GM19328 (cell line): ENCODE data around the gene SCN4A.
"Not testable (repeated sequence)": the region's sequence is repeated elsewhere in the genome, so short reads cannot be mapped to it uniquely, and the experiment has no call there.

Experiments used
- ATAC-seq: cut with Tn5 transposase; IDR thresholded peaks from one replicate; pipeline ENCODE4 v1.9.1; 2021; ENCODE audit warnings: mild to moderate bottlenecking, moderate library complexity; ENCODE audit not compliant: unreplicated experiment

Gene SCN4A

DNA sequence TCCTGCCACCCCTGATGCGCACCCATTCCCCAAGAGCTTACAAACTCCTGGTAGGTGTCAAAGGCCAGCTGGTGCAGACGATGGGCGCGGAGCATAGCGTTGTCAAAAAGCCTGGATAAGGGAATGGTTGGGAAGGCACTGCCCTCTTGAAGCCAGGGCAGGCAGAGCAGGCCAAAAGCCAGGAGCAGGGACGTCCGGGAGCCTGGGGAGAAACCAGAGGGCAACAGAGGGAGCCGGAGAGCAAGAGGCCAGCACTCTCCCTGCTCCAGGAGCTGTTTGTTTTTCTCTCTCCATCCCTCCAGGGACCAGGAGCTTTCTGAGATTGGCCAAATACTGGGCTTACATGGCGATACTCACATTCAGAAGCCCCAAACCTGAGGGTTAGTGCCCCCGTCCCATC lies 54.4 kb downstream of the SCN4A start:
- no peak for ATAC-seq

DNA sequence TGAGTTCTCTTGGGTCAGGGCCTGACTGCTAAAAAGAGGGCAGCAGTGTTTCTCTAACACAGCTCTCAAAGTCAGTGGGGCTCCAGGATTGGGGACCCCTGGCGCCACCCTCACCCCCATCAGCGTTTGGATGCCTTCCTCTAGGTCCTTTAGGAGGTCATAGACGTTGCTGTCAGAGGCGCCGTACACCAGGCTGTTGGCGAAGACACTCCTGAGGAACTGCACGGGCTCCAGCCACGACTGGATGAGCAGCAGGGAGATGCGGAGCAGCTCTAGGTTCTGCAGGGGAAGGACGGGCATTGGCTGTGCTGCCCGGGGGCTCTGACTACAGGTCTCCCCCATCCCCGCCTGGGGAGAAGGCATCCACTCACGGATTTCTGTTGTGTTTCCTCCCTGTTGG lies 55.1 kb downstream of the SCN4A start:
- ATAC-seq, result no peak

DNA sequence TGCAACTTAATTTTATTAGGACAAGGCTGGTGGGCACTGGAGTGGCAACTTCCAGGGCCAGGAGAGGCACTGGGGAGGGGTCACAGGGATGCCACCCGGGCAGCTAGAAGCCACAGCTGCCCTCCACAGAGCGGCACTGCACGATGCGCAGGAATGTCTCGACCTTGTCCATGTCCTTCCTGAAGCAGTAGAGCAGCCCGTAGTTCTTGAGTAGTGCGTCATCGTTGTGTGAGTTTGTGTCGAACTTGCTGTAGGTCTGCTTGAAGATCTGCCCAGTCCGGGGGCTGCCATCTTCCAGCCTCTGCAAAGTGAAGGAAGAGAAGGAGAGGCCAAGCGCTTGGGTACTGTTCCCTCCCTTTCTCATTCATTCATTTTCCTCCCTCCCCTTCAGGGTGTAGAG lies 55.5 kb downstream of the SCN4A start:
- ATAC-seq, result not testable (repeated sequence)

DNA sequence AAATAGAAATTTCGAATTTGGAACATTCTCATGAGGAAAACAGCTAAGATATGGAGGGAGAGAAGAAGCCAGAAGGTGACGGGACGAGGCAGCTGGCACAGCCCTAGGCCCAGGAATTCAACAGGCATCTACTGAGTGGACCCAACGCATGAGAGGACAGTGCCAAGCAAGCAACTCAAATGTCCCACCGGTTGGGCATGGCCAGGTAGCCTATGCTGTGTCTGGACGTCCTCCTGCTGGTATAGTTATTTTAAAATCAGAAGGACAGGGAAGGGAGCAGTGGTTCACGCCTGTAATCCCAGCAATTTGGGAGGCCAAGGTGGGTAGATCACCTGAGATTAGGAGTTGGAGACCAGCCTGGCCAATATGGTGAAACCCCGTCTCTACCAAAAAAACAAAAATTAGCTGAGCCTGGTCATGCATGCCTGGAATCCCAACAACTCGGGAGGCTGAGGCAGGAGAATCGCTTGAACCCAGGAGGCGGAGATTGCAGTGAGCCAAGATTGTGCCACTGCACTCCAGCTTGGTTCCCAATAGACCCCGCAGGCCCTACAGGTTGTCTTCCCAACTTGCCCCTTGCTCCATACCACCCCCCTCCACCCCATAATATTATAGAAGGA lies 56.0 kb downstream of the SCN4A start:
- ATAC-seq, result no peak

DNA sequence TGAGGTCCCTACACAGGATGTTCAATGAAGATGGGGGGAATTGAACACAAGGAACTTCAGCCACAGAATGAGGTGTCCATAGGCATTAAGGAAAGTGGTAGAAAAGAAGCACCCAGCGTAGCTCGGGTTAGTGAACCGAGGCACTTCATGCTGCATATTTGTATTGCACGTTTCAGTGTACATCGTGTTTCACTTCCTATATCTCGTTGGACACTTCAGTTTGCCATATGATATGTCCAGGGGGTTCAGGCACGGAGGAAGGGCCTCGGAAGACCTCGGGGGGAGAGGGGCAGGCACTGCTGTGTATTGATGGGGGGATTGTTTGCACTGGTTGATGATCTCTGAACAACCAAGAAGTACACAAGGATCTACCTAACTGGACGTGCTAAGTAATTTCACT lies 57.0 kb downstream of the SCN4A start:
- ATAC-seq, result not testable (repeated sequence)

DNA sequence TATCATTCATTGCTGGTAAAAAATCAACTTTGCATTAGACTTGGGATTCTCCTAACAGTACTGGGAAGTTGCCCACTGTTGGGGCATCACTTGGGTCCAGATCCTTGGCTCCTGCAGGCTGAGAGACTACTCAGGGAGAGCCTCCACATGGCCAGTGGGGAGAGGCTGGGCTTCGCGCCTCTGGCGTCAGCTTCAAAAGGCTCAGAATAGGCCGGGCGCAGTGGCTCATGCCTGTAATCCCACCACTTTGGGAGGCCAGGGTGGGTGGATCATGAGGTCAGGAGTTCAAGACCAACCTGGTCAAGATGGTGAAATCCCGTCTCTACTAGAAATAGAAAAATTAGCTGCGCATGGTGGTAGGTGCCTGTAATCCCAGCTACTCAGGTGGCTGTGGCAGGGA lies 58.2 kb downstream of the SCN4A start:
- no peak for ATAC-seq

DNA sequence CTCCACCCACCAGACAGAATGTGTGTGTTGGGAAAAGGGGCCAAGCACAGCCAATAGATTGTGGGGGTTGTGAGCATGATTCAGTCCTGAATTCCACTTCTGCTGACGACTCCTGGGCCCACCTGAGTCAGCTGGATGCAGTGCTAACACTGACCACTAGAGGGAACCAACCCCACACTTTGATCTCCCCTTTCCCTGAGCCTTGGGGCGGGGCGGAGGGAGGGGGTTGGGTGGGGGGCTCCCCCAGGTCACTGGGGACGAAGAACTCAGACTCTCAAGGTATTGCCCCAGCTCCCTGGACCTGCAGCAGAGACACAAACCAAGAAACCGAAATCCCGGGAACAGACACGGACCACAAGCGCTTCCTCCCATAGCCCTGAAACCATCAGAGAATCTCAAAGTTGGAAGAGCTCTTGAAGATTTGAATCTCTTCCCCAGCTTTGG lies 61.0 kb downstream of the SCN4A start:
- ATAC-seq, result no peak

DNA sequence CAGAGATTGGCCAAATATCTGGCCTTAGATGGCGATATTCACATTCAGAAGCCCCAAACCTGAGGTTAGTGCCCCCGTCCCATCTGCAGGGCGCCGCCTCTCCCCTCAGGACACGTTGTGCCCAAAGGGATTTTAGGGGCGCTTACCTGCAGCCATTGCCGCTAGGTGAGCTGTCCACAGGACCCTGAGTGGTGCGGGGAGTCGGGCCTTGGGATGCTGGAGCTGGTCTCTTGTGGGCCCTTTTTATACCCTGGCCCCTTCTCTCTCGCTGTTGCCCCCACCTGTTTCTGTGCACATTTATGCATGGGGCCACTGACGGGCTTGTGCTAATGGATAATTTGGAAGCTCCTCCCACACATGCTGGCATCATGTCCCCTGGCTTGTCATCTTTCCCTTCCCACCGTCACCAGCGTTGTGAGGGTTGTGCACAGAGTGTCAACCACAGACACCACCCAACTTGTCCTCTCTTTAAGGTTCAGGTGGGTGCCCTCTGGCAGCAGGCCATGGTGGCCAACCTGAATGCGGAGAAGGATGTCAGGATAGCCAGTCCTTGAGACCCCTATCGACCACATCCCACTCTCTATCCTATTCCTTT lies 61.6 kb downstream of the SCN4A start, which contains the start of gene CSHL1:
TSS of gene CSHL1 (minus strand) at position 218 of the 595 bp plus-strand sequence. CDS start at position 156, 62 bp downstream.
- ATAC-seq, result no peak

DNA sequence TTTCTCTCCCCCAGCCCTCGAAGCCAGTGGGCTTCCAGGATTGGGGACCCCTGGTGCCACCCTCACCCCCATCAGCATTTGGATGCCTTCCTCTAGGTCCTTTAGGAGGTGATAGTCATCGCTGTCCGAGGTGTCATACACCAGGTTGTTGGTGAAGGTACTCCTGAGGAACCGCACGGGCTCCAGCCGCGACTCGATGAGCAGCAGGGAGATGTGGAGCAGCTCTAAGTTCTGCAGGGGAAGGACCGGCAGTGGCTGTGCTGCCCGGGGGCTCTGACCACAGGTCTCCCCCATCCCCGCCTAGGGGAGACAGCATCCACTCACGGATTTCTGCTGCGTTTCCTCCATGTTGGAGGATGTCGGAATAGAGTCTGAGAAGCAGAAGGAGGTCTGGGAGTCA lies 62.6 kb downstream of the SCN4A start:
- ATAC-seq, result no peak

DNA sequence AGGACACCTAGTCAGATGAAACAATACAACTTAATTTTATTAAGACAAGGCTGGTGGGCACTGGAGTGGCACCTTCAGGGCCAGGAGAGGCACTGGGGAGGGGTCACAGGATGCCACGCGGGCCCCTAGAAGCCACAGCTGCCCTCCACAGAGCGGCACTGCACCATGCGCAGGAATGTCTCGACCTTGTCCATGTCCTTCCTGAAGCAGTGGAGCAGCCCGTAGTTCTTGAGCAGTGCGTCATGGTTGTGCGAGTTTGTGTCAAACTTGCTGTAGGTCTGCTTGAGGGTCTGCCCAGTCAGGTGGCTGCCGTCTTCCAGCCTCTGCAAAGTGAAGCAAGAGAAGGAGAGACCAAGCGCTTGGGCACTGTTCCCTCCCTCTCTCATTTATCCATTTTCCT lies 63.1 kb downstream of the SCN4A start:
- not testable (repeated sequence) for ATAC-seq

DNA sequence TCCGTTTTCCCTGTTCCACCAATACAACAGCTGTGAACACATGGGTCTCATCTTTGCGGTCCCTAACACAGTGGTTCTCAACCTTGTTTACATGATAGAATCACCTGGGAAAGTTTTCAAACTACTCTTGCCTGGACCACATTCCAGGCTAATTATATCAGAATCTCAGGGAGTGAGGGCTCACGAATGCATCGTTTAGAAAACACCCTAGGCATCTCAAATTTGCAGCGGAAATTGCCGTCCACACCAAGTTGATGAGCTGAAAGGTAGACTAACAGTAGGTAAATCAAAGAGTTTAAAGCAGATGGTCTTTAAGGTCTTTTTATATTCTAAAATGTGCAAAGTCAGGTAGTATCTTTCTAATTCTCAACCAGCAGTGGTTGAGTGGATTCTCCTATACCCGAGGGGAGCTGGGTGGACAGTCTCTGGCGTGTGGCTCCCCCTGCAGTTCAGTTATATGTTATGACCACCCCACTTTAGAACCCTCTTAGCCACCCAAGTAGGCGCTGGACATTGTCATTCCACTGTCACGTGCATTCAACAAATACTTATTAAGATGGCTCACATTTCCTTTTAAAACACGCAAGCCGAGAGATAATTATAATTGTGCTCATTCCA lies 65.4 kb downstream of the SCN4A start:
- ATAC-seq, result not testable (repeated sequence)

DNA sequence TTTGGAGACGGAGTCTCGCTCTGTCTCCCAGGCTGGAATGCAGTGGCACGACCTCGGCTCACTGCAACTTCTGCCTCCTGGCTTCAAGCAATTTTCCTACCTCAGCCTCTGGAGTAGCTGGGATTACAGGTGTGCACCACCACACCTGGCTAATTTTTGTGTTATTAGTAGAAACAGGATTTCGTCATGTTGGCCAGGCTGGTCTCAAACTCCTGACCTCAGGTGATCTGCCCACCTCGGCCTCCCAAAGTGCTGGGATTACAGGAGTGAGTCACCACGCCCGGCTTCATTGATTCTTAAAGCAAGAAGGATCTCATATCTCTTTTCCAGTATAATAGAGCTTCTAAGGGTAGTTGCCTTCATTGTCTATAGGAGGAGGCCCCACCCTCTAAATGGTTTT lies 67.9 kb downstream of the SCN4A start:
- not testable (repeated sequence) for ATAC-seq

DNA sequence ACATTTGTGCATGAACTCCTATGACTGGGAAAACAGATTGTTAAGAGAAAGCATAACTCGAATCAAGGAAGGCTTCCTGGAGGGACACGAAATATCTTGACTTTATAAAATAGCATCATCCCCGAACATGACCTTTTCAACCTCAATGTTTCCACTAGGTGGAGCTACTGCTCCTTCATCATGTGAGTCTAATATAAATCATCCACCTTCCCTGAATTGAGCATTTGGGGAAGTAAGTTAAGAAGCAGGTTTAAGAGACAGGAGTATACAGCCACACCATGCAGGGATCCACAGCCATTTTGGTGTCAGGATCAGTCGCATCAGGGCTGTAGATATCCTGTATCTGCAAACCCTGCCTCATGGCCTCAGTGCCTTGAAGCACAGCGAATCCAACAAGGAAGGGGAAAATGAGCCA lies 68.9 kb downstream of the SCN4A start:
- not testable (repeated sequence) for ATAC-seq

DNA sequence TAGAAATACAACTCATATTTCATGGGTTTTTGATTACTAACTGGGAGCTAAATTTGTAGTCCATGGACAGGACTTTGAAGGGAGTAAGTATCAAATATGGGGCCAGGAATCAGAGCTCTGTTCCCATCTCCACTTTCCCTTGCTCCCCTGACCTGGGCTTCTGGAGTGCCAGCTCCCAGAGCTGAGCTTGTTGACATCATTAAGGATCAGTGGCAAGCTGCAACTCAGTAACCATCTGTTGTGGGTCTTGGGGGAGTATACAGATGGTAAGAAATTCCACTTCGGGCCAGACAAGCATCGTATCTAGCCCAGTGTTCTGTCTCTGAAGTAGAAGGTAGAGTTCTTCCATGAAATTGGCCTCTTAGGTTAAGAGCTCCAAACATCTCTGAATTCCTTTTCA lies 70.7 kb downstream of the SCN4A start:
- not testable (repeated sequence) for ATAC-seq

DNA sequence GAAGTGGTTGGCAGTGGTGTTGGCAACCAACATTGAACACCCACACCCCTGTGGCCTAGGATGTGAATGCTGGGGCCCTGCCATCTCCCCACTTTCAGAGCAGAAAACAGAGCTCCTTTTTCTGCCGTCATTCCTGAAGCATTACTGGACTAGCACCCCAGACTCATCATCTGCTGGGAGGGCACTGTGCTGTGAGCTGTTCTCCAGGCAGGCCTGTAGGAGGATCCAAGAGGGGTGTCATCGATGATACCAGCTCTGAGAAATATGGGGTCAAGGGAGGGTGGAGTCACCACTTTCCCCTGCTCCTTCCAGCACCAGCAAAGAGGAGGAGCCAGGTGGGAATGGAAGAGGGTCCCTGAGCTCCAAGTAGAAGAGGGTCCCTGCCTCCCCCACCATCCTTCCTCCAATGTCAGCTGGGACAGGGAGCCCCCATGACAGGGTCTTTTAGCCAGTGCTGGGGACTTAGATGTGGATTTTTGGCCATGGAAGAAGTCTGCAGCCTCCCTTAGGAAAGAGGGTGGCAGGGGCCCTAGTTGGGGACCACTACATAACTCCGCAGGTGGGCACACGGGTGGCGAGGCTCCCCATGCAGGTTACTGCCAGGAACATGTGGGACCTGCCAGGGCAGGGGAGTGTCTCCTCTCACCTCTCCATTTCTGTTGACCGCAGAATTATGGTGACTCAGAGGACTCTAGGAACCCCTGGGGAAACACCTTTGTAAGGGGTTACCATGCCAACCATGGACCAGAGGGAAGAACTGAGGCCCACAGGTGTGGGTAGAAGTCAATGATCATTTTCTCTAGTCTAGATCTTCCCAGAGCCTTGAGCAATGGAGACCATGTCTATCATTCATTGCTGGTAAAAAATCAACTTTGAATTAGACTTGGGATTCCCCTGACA lies 73.6 kb downstream of the SCN4A start:
- ATAC-seq, result not testable (repeated sequence)

DNA sequence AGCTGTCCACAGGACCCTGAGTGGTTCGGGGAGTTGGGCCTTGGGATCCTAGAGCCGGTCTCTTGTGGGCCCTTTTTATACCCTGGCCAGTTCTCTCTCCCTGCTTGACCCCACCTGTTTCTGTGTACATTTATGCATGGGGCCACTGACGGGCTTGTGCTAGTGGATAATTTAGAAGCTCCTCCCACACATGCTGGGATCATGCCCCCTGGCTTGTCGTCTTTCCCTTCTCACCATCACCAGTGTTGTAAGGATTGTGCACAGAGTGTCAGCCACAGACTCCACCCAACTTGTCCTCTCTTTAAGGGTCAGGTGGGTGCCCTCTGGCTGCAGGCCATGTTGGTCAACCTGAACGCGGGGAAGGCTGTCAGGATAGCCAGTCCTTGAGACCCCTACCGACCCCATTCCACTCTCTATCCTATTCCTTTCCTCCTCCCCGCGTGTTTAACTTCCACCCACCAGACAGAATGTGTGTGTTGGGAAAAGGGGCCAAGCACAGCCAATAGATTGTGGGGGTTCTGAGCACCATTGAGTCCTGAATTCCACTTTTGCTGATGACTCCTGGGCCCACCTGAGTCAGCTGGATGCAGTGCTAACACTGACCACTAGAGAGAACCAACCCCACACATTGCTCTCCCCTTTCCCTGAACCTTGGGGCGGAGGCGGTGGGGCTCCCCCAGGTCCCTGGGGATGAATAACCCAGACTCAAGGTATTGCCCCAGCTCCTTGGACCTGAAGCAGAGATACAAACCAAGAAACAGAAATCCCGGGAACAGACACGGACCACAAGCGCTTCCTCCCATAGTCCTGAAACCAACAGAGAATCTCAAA lies 76.0 kb downstream of the SCN4A start, which contains the start of gene CSH1:
TSS of gene CSH1 (minus strand) at position 51 of the 831 bp plus-strand sequence. CDS start 63 bp downstream, outside the sequence.
- not testable (repeated sequence) for ATAC-seq

DNA sequence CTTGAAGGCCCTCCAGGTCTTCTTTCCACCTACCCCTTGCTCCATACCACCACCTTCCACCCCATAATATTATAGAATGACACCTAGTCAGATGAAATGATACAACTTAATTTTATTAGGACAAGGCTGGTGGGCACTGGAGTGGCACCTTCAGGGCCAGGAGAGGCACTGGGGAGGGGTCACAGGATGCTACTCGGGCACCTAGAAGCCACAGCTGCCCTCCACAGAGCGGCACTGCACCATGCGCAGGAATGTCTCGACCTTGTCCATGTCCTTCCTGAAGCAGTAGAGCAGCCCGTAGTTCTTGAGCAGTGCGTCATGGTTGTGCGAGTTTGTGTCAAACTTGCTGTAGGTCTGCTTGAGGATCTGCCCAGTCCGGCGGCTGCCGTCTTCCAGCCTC lies 77.9 kb downstream of the SCN4A start:
- not testable (repeated sequence) for ATAC-seq

DNA sequence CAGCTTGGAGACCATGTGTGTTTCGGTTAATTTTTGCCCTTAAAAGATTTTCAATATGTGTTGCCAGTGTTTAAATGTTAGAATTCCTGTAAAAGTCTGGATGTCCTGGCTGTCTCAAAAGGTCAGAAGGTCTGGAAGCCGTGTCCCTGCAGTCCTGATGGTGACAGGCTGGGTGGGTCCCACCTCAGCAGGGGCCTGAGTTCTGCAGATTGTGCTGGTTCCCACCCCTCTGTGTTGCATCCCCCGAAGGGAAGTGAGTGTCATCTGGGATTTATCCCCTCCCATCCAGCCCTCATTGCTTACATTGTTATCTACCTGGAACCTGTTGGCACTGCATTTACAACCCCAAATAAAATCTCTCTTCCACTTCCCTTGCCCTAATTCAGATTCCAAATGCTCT lies 78.7 kb downstream of the SCN4A start:
- not testable (repeated sequence) for ATAC-seq

DNA sequence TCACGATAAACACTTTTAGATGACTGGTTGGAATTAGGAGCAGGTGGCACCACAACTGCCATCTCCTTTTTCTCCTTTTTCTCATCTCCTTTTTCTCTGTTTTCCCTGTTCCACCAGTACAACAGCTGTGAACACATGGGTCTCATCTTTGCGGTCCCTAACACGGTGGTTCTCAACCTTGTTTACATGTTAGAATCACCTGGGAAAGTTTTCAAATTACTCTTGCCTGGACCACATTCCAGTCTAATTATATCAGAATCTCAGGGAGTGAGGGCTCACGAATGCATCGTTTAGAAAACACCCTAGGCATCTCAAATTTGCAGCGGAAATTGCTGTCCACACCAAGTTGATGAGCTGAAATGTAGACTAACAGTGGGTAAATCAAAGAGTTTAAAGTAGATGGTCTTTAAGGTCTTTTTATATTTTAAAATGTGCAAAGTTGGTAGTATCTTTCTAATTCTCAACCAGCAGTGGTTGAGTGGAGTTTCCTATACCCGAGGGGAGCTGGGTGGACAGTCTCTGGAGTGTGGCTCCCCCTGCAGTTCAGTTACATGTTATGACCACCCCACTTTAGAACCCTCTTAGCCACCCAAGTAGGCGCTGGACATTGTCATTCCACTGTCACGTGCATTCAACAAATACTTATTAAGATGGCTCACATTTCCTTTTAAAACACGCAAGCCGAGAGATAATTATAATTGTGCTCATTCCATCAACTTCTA lies 80.2 kb downstream of the SCN4A start:
- not testable (repeated sequence) for ATAC-seq
